ENCODE results near the gene TMEM258.

TMEM258 gene

GRCh38 chr11:61766353-61766841, 26.0 kb downstream of the TMEM258 start:
- H3K4me3 ChIP-seq (ENCODE audit: low read depth, low read length), result no peak overlapping the region
- DNase-seq (ENCODE audit: low read depth), result peak; percentile 42

GRCh38 chr11:61765550-61766253, 26.7 kb downstream of the TMEM258 start:
- no peak for DNase-seq (ENCODE audit: low read depth)
- H3K4me3 ChIP-seq (ENCODE audit: low read depth, low read length), result no peak overlapping the region

- H3K4me3 ChIP-seq (ENCODE audit: low read depth, low read length), result no peak overlapping the region
- no peak for DNase-seq (ENCODE audit: low read depth)
Observed at GRCh38 chr11:61764606-61765260, 27.7 kb downstream of the TMEM258 start.

GRCh38 chr11:61763930-61764605, 28.3 kb downstream of the TMEM258 start:
- H3K4me3 ChIP-seq (ENCODE audit: low read depth, low read length), result no peak overlapping the region
- no peak for DNase-seq (ENCODE audit: low read depth)

- DNase-seq (ENCODE audit: low read depth), result no peak
- H3K4me3 ChIP-seq (ENCODE audit: low read depth, low read length), result no peak overlapping the region
Observed at GRCh38 chr11:61762798-61763197, 29.6 kb downstream of the TMEM258 start.

- no peak overlapping the region for H3K4me3 ChIP-seq (ENCODE audit: low read depth, low read length)
- no peak for DNase-seq (ENCODE audit: low read depth)
Observed at GRCh38 chr11:61762223-61762615, 30.2 kb downstream of the TMEM258 start.

- DNase-seq (ENCODE audit: low read depth), result no peak
Observed at GRCh38 chr11:61761440-61762222, 30.8 kb downstream of the TMEM258 start.

GRCh38 chr11:61760946-61761345, 31.5 kb downstream of the TMEM258 start:
- no peak for DNase-seq (ENCODE audit: low read depth)
- H3K4me3 ChIP-seq (ENCODE audit: low read depth, low read length), result no peak overlapping the region

More at GRCh38 chr11:61761440-61762222, 30.8 kb downstream of the TMEM258 start:
- no peak overlapping the region for H3K4me3 ChIP-seq (ENCODE audit: low read depth, low read length)

- no peak for DNase-seq (ENCODE audit: low read depth)
Observed at GRCh38 chr11:61757213-61757862, 35.1 kb downstream of the TMEM258 start.

GRCh38 chr11:61756452-61757212, 35.8 kb downstream of the TMEM258 start:
- peak; percentile 20 for DNase-seq (ENCODE audit: low read depth)
- no peak overlapping the region for H3K4me3 ChIP-seq (ENCODE audit: low read depth, low read length)

More at GRCh38 chr11:61757213-61757862, 35.1 kb downstream of the TMEM258 start:
- H3K4me3 ChIP-seq (ENCODE audit: low read depth, low read length), result no peak overlapping the region

GRCh38 chr11:61756147-61756451, 36.3 kb downstream of the TMEM258 start:
- DNase-seq (ENCODE audit: low read depth), result no peak
- H3K4me3 ChIP-seq (ENCODE audit: low read depth, low read length), result no peak overlapping the region

GRCh38 chr11:61754534-61755482, 37.6 kb downstream of the TMEM258 start:
- no peak overlapping the region for H3K4me3 ChIP-seq (ENCODE audit: low read depth, low read length)
- DNase-seq (ENCODE audit: low read depth), result no peak

GRCh38 chr11:61753672-61754071, 38.7 kb downstream of the TMEM258 start:
- DNase-seq (ENCODE audit: low read depth), result no peak
- no peak overlapping the region for H3K4me3 ChIP-seq (ENCODE audit: low read depth, low read length)

GRCh38 chr11:61752925-61753521, 39.4 kb downstream of the TMEM258 start:
- peak overlapping the region; percentile 58 for H3K4me3 ChIP-seq (ENCODE audit: low read depth, low read length)
- DNase-seq (ENCODE audit: low read depth), result no peak

- H3K4me3 ChIP-seq (ENCODE audit: low read depth, low read length), result peak within 1 kb of the TSS; percentile 58
- no peak for DNase-seq (ENCODE audit: low read depth)
Observed at GRCh38 chr11:61752117-61752924, 40.1 kb downstream of the TMEM258 start, which contains the start of gene MYRF. Gene MYRF (plus strand): TSS chr11:61752636. CDS start chr11:61752745, 109 bp downstream.

GRCh38 chr11:61751384-61751783, 41.0 kb downstream of the TMEM258 start:
- H3K4me3 ChIP-seq (ENCODE audit: low read depth, low read length), result no peak overlapping the region
- DNase-seq (ENCODE audit: low read depth), result no peak
